AG09309 (cell line): Measurements from ENCODE around the gene ATP9B.

Source experiments
- DNase-seq: peaks from one replicate; pipeline ENCODE4 v3.0.0-alpha.2; 2010; ENCODE audit warnings: low read depth
- H3K4me3 ChIP-seq: 2 replicates; pipeline ENCODE4 v1.5.1; 2011; ENCODE audit warnings: mild to moderate bottlenecking, low read depth, low read length, moderate library complexity; ENCODE audit not compliant: control insufficient read depth
- TF ChIP-seq, protein P1 (sequence below): IDR thresholded peaks from 2 replicates; pipeline ENCODE4 v1.5.1; 2011; ENCODE audit warnings: mild to moderate bottlenecking, low read depth, low read length, inconsistent platforms; ENCODE audit not compliant: insufficient read depth, control insufficient read depth; ENCODE audit errors: missing control alignments

The ATP9B gene

DNA sequence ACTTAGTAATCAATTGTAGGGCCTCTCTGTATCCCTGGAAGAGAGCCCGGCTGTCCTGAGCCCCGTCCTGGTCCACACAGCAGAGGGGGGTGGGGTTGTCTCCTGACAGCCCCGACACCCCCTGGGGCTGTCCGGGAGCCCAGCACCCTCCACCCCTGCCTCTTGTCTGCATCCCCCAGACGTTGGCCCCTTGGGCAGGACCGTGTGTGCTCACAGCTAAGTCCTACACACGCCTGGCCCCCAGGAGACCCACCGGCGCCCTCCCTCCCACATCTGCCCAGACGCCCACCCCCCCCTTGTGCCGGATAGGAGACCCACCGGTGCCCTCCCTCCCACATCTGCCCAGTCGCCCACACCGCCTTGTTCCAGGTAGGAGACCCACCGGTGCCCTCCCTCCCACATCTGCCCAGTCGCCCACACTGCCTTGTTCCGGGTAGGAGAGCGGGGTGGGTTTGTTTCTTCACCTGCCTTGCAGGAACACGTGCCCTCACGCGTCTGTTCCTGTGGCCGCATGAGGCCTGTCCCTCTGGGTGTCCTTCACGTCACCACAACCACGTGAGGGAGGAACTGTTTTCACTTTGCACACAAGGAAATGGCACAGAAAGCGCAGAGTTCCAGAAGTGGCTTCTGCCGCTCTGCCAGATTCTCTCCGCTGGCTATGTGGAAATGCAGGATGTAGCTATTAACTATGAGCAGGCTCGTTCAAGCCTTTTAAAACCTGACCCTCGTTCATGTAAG is 265.5 kb downstream of the ATP9B start:
- no peak for DNase-seq
- H3K4me3 ChIP-seq = no peak overlapping the region
- TF ChIP-seq, protein P1, sequence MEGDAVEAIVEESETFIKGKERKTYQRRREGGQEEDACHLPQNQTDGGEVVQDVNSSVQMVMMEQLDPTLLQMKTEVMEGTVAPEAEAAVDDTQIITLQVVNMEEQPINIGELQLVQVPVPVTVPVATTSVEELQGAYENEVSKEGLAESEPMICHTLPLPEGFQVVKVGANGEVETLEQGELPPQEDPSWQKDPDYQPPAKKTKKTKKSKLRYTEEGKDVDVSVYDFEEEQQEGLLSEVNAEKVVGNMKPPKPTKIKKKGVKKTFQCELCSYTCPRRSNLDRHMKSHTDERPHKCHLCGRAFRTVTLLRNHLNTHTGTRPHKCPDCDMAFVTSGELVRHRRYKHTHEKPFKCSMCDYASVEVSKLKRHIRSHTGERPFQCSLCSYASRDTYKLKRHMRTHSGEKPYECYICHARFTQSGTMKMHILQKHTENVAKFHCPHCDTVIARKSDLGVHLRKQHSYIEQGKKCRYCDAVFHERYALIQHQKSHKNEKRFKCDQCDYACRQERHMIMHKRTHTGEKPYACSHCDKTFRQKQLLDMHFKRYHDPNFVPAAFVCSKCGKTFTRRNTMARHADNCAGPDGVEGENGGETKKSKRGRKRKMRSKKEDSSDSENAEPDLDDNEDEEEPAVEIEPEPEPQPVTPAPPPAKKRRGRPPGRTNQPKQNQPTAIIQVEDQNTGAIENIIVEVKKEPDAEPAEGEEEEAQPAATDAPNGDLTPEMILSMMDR = no peak

DNA sequence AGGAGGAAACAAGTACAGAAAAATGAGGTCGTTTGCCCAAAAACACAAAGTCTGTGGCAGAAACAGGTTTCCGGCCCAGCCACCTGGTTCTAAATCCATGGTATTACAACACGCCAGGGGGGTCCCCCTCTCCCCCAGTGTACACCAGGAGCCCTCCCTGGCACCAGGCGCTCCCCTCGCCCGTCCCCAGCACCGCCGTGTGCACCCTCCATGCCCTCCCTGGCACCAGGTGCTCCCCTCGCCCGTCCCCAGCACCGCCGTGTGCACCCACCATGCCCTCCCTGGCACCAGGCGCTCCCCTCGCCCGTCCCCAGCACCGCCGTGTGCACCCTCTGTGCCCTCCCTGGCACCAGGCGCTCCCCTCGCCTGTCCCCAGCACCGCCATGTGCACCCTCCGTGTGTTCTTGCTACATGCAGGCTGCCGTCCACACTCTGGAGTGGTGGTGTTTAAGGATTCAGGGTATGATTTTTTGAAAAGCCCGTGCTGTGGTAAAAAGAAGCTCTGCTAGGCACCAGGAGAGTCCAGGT is 266.7 kb downstream of the ATP9B start:
- H3K4me3 ChIP-seq = no peak overlapping the region
- TF ChIP-seq, protein P1 = no peak
- no peak for DNase-seq

DNA sequence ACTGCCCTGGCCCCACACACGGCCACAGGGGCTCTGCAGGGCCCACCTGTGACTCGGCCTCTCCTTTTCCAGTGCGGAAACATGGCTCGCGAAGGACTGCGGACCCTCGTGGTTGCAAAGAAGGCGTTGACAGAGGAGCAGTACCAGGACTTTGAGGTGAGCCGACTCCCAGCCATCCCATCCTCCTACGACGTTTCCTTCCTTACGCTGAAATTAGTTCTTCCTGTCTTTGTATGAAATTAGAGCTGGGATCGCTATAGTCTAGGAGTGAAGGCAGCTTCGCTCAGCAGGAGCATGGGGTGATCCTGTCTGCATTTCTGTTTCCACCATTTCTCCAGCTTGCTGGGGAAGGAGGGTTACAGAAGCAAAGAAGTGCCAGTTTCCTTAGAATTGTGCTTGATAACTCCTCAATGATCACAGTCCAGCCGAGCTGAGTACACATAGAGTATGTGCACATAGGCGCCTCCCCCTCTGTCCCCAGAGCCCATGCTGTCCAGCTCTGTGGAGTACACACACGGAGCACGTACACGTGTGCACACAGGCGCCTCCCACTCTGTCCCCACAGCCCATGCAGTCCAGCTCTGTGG is 267.5 kb downstream of the ATP9B start:
- no peak overlapping the region for H3K4me3 ChIP-seq
- TF ChIP-seq, protein P1 = no peak
- DNase-seq = no peak

DNA sequence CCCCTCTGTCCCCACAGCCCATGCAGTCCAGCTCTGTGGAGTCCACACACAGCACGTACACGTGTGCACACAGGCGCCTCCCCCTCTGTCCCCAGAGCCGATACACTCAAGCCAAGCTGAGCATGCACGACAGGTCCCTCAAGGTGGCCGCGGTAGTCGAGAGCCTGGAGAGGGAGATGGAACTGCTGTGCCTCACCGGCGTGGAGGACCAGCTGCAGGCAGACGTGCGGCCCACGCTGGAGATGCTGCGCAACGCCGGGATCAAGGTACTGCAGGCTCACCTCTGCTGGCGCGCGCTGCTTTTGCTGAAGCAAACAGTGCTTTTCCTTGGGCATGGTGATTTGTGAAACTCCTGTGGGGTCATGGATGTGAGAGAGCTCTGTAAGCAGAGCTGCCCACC is 268.0 kb downstream of the ATP9B start:
- TF ChIP-seq, protein P1 = no peak
- H3K4me3 ChIP-seq = no peak overlapping the region
- DNase-seq = no peak

DNA sequence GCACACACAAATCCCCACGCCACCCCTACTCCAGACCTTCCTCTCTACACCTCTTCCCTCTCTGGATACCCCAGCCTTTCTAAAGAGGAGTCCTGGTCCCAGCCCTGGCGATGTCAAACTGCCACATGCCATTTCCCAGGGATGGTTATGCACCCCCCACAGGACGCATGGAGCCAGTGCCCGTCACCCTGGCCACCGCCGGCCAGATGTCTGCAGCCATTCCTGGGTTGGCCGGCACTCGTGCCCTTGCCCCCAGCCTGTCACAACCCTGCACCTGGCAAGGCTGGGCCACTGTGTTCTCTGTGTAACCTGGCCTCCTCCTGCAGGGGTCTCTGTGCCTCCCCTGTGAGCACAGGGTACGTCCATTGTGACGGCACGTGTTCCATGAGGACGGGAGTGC is 268.4 kb downstream of the ATP9B start:
- no peak for DNase-seq
- TF ChIP-seq, protein P1 = no peak
- no peak overlapping the region for H3K4me3 ChIP-seq

DNA sequence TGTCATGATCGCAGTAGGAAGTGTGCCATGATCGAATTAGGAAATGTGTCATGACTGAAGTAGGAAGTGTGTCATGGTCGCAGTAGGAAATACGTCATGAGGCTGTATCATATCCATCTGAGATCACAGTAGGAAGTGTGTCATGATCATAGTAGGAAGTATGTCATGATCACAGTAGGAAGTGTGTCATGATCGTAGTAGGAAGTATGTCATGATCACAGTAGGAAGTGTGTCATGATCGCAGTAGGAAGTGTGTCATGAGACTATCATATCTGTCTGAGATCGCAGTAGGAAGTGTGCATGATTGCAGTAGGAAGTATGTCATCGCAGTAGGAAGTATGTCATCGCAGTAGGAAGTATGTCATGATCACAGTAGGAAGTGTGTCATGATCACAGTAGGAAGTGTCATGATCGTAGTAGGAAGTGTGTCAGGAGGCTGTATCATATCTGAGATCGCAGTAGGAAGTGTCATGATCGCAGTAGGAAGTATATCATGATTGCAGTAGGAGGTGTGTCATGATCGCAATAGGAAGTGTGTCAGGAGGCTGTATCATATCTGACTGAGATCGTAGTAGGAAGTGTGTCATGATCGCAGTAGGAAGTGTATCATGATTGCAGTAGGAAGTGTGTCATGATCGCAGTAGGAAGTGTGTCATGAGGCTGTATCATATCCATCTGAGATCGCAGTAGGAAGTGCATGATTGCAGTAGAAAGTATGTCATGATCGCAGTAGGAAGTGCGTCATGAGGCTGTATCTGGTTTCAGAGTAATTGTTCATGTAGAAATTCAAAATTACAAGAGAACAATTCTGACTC is 270.1 kb downstream of the ATP9B start:
- no peak overlapping the region for H3K4me3 ChIP-seq
- DNase-seq = no peak
- TF ChIP-seq, protein P1 = no peak
